ENCODE results near the gene GRIA4. TPM values are rescaled to one million over a fixed set of nuclear protein-coding genes. Genes with fewer than 3 reads are reported as not detected.

The GRIA4 gene
- total and polyA plus RNA-seq, 7 donors = 0.03 to 0.17 (median 0.06) TPM; not detected in 4

DNA sequence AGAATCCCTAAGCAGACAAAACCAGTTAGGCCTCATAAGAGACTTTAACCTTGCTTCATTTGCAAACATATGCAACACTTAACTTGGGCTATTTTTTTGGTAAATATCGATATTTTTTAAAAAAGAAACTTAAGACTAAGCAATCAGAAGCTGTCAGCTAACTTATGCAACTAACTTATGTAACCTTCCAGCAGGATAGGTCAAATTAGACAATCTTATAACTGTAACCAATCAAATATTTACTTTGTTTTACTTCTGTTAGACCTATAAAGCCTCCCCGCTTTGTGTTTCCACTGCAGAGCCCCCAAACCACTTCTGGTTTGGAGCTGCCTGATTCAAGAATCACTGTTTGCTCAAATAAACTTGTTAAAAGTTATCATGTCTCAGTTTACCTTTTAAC is 404.2 kb downstream of the GRIA4 start:
- Histone ChIP-seq H3K4me3 (no peak overlapping the region), H3K27ac (no peak overlapping the region), H3K4me1 (peaks cover 18% of the 10 kb centered on the region), H3K27me3 (ENCODE audit: insufficient read depth in 3 of 3, low read length in 2 of 3) (no peaks in the 10 kb centered on the region), H3K9me3 (no peaks in the 10 kb centered on the region), H3K36me3 (ENCODE audit: insufficient read depth in 1 of 2, low read depth in 1 of 2) (peaks cover 2 to 20% of the 10 kb centered on the region in 2 donors)
- whole genome bisulfite sequencing, 3 donors = 96 to 100% (median 97%) methylated on average over 2 of the region's 2 CpGs
- no peak for DNase-seq
- ATAC-seq = no peak
- TF ChIP-seq, protein P1, sequence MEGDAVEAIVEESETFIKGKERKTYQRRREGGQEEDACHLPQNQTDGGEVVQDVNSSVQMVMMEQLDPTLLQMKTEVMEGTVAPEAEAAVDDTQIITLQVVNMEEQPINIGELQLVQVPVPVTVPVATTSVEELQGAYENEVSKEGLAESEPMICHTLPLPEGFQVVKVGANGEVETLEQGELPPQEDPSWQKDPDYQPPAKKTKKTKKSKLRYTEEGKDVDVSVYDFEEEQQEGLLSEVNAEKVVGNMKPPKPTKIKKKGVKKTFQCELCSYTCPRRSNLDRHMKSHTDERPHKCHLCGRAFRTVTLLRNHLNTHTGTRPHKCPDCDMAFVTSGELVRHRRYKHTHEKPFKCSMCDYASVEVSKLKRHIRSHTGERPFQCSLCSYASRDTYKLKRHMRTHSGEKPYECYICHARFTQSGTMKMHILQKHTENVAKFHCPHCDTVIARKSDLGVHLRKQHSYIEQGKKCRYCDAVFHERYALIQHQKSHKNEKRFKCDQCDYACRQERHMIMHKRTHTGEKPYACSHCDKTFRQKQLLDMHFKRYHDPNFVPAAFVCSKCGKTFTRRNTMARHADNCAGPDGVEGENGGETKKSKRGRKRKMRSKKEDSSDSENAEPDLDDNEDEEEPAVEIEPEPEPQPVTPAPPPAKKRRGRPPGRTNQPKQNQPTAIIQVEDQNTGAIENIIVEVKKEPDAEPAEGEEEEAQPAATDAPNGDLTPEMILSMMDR (IDR thresholded peaks at IDR 0.05) = no peak
- intact Hi-C loops (cut with DNase I) = no loop called here

DNA sequence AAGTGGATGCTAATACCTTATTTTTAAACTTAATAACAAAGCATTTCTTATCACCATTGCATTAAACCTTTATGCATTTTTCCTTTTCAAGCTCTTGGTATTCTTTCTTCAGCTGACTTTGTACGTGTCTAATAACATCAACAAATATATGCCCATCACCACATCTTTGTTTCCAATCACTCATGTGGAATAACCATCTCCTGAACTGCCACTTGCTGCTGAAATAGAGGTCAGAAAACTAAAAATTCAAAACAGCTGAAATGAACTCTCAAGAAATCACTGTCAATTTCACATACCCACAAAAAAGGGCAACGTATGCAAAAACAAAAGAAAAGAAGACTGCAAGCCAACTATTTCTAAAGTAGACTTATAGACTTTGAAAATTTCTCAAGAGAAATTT is 404.7 kb downstream of the GRIA4 start:
- no peaks in the 10 kb centered on the region for H3K9me3 ChIP-seq
- WGBS, 3 donors = 77 to 83% (median 83%) methylated on average over 2 of the region's 2 CpGs
- intact Hi-C loops (cut with DNase I) = no loop called here
- TF ChIP-seq, protein P1 (IDR thresholded peaks at IDR 0.05) = no peak
- H3K27ac ChIP-seq = no peak overlapping the region
- peaks cover 18% of the 10 kb centered on the region for H3K4me1 ChIP-seq
- ATAC-seq (no peak), DNase-seq (no peak)
- no peak overlapping the region for H3K4me3 ChIP-seq
- H3K27me3 ChIP-seq (ENCODE audit: insufficient read depth in 3 of 3, low read length in 2 of 3) = no peaks in the 10 kb centered on the region
- H3K36me3 ChIP-seq (ENCODE audit: insufficient read depth in 1 of 2, low read depth in 1 of 2) = peaks cover 0 to 14% of the 10 kb centered on the region in 2 donors

DNA sequence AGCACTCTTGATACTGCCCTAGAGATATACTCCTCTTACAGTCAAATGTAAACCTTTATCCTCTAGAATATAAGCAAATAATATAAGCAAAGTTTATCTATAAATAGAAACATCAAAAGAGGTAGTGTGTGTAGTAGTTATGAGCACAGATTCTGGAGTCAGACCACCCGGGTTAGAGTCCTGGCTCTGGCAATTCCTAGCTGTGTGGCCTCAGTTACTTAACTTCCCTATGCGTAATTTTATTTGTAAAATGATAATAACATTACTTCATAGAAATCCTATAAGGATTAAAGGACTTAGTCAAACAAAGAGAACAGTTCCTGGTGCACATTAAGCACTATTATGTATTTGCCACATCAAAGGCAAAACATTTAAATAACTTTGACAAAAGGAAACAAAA is 405.2 kb downstream of the GRIA4 start:
- Histone ChIP-seq H3K4me1 (peaks cover 19% of the 10 kb centered on the region), H3K27ac (no peak overlapping the region), H3K36me3 (ENCODE audit: insufficient read depth in 1 of 2, low read depth in 1 of 2) (peaks cover 0 to 10% of the 10 kb centered on the region in 2 donors), H3K27me3 (ENCODE audit: insufficient read depth in 3 of 3, low read length in 2 of 3) (no peaks in the 10 kb centered on the region), H3K4me3 (no peak overlapping the region), H3K9me3 (no peaks in the 10 kb centered on the region)
- TF ChIP-seq, protein P1 (IDR thresholded peaks at IDR 0.05) = no peak
- DNase-seq (no peak), ATAC-seq (no peak)
- intact Hi-C loops (cut with DNase I) = no loop called here
- WGBS, 3 donors = 85 to 91% (median 85%) methylated on average over 2 of the region's 2 CpGs

DNA sequence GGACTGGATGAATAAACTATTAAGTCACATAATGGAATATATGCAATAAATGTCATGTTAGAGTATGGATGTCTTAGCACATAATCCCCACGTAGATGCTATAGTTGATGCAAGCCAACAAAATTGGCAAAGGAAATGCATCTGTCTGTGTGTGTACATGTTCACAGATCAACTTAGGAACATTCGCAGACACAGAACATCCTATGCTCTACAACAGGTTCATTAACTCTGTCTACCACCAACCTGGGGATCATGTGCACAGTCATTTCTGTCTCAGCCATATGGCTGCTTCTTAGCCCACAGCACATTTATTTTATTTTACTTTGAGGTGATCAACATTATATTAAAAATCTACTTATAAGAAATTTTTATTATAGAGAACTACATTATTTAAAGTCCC is 407.2 kb downstream of the GRIA4 start:
- H3K9me3 ChIP-seq = no peaks in the 10 kb centered on the region
- no peak overlapping the region for H3K4me3 ChIP-seq
- 77 to 96% (median 88%) methylated on average over 2 of the region's 2 CpGs for WGBS, 3 donors
- H3K4me1 ChIP-seq = peaks cover 32% of the 10 kb centered on the region
- no peak for ATAC-seq
- H3K36me3 ChIP-seq (ENCODE audit: insufficient read depth in 1 of 2, low read depth in 1 of 2) = no peaks in the 10 kb centered on the region
- no peaks in the 10 kb centered on the region for H3K27me3 ChIP-seq (ENCODE audit: insufficient read depth in 3 of 3, low read length in 2 of 3)
- DNase-seq = no peak
- intact Hi-C loops (cut with DNase I) = no loop called here
- TF ChIP-seq, protein P1 (IDR thresholded peaks at IDR 0.05) = no peak
- no peak overlapping the region for H3K27ac ChIP-seq

Data from psoas muscle (tissue), 8 donors.